Right atrium auricular region (tissue), 2 donors: ENCODE results near the gene NOP56. TPM values are rescaled to one million over a fixed set of nuclear protein-coding genes. Genes with fewer than 3 reads are reported as not detected.

Source experiments
- DNase-seq: peaks from one replicate; pipeline ENCODE4 v3.0.0-alpha.2; 2019; ENCODE audit warnings: low spot score
- H3K27ac ChIP-seq, 2 donors: fragments of 200-600 bp; sonication (generic); 1 replicate in 1 of 2; 2 replicates in 1 of 2; pipeline ENCODE4 v1.5.1; 2016 to 2019
- H3K27me3 ChIP-seq, 2 donors: fragments of 200-600 bp; sonication (generic); one replicate each; pipeline versions ENCODE4 v1.5.1 to v1.6.0; 2017 to 2019
- H3K36me3 ChIP-seq: fragments of 200-600 bp; sonication (generic); one replicate; pipeline ENCODE4 v1.5.1; 2016
- H3K4me1 ChIP-seq, 2 donors: fragments of 200-600 bp; sonication (generic); one replicate each; pipeline versions ENCODE4 v1.5.1 to v1.6.0; 2017 to 2019
- H3K4me3 ChIP-seq, 2 donors: fragments of 200-600 bp; sonication (generic); 1 replicate in 1 of 2; 2 replicates in 1 of 2; pipeline ENCODE4 v1.5.1; 2017 to 2019; ENCODE audit warnings: mild to moderate bottlenecking in 1 of 2, moderate library complexity in 1 of 2
- H3K9me3 ChIP-seq, 2 donors: fragments of 200-600 bp; sonication (generic); one replicate each; pipeline ENCODE4 v1.5.1; 2019
- total RNA-seq, 2 donors: library from RNA; depleted of rRNA; stranded (reverse); fragments of >200 nt; gene quantifications; one replicate each; pipeline ENCODE4 v1.1.0, GENCODE V29; 2016
- TF ChIP-seq, protein P1 (sequence below), 2 donors: fragments of 200-600 bp; sonication (generic); IDR thresholded peaks; one replicate each; pipeline ENCODE4 v1.5.1; 2019; ENCODE audit warnings: antibody characterized with exemption in 2 of 2

NOP56 gene
- total RNA-seq, 2 donors from 2014 or later = 30.9 to 47.1 TPM

DNA sequence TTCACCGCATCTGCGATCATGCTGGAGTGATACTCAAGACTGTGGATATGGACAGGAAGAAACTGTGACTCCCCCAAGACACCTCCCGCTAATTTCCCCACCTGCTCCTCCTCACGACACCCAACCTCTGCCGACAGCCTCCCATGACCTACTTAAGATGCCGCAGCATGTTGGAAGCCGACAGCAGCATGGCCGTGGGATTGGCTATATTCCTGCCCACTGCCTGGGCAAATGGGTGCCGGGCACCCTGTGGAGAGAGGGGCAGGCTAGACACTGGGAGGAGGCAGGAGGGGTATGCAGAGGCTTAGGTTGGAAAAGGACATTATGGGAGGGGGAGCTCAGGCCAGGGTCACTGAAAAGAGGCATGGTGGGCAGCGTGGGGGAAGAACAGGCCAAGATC lies 7.1 kb downstream of the NOP56 start:
- H3K27ac ChIP-seq = no peak overlapping the region
- no peak overlapping the region for H3K4me3 ChIP-seq
- H3K4me1 ChIP-seq = peaks cover 0 to 11% of the 10 kb centered on the region in 2 donors

DNA sequence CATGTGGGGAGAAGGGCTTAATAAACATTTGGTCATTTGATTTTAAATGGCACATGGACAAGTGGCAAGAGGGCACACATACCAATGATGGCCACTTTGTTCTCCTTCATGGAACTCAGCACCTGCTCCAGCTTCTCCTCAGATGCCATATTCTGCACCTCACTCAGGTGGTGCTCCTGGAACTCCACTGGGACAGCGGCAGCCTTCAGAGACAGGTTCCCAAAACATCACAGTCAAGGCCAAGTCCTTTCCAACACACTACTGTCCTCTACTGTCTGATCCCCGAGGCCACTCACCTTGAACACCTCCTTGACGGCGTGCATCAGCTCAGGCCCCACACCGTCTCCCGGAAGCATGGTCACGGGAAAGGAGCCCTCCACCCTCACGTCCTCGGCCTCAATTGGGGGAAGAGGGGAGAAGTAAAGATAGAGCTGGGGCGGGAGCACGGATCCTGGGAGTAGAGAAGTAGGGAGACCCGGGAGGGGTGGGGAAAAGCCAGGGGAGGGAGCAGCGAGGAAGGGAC lies 11.0 kb downstream of the NOP56 start:
- H3K27ac ChIP-seq = peak overlapping the region; percentile 83 to 86
- H3K4me3 ChIP-seq = peak overlapping the region; percentile 71 to 89
- no peaks in the 10 kb centered on the region for H3K9me3 ChIP-seq

More for the DNA sequence above, 7.1 kb downstream of the NOP56 start:
- DNase-seq = no peak
- peaks cover 84% of the 10 kb centered on the region for H3K36me3 ChIP-seq
- H3K27me3 ChIP-seq = no peaks in the 10 kb centered on the region
- H3K9me3 ChIP-seq = no peaks in the 10 kb centered on the region
- TF ChIP-seq, protein P1, sequence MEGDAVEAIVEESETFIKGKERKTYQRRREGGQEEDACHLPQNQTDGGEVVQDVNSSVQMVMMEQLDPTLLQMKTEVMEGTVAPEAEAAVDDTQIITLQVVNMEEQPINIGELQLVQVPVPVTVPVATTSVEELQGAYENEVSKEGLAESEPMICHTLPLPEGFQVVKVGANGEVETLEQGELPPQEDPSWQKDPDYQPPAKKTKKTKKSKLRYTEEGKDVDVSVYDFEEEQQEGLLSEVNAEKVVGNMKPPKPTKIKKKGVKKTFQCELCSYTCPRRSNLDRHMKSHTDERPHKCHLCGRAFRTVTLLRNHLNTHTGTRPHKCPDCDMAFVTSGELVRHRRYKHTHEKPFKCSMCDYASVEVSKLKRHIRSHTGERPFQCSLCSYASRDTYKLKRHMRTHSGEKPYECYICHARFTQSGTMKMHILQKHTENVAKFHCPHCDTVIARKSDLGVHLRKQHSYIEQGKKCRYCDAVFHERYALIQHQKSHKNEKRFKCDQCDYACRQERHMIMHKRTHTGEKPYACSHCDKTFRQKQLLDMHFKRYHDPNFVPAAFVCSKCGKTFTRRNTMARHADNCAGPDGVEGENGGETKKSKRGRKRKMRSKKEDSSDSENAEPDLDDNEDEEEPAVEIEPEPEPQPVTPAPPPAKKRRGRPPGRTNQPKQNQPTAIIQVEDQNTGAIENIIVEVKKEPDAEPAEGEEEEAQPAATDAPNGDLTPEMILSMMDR (IDR thresholded peaks at IDR 0.05) = no peak

DNA sequence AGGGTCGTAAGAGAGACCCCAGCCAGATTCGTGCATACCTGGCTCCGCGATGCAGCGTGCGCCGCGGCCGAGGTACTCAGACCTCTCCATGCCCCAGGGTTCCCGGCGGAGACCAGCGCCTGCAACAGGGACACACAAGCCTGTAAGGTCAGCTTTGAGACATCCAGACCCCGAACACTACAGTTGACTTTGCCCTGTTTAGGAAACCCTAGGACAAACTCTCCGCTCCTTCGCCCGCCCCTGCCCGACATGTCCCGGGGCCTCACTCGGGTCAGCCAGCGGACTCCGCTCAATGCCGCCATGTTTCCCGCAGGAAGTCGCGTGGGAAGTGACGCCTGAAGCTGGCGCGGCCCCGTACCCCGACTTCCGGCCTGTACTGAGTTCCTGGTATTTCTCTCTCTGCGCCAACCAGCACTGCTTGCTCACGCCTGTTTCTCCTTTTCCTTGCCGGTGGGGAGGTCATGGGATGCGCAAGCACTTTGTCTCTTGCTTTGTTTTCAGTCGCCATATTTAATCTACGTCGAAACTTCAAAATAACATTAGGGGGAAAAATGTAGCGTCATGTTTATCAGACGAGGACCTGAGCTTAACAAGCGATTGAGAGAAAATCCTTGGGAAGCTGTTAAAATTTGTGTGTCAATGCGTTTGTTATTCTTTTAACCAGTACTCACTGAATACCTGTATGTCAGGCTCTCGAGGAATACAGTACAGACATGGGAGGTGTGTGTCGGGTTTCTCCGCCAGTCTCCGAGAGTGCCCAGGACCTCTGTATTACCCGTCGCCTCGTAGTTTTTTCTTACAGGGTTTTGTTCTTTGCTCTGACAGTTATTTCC lies 11.7 kb downstream of the NOP56 start, which contains the start of gene IDH3B:
IDH3B (minus strand) TSS at position 330 of the 833 bp plus-strand sequence; CDS start at position 302, 28 bp downstream.
- peaks cover 0 to 14% of the 10 kb centered on the region in 2 donors for H3K4me1 ChIP-seq
- no peaks in the 10 kb centered on the region for H3K27me3 ChIP-seq
- H3K9me3 ChIP-seq = no peaks in the 10 kb centered on the region
- peak; percentile 96 for DNase-seq
- H3K27ac ChIP-seq = peak within 1 kb of the TSS; percentile 83 to 86
- TF ChIP-seq, protein P1 (IDR thresholded peaks at IDR 0.05) = no peak
- H3K4me3 ChIP-seq = peak within 1 kb of the TSS; percentile 71 to 89
- H3K36me3 ChIP-seq = peaks cover 38% of the 10 kb centered on the region

More for the DNA sequence above, 11.0 kb downstream of the NOP56 start:
- no peak for DNase-seq
- Histone ChIP-seq H3K36me3 (peaks cover 45% of the 10 kb centered on the region), H3K4me1 (peaks cover 0 to 14% of the 10 kb centered on the region in 2 donors), H3K27me3 (no peaks in the 10 kb centered on the region)
- TF ChIP-seq, protein P1 (IDR thresholded peaks at IDR 0.05) = no peak

DNA sequence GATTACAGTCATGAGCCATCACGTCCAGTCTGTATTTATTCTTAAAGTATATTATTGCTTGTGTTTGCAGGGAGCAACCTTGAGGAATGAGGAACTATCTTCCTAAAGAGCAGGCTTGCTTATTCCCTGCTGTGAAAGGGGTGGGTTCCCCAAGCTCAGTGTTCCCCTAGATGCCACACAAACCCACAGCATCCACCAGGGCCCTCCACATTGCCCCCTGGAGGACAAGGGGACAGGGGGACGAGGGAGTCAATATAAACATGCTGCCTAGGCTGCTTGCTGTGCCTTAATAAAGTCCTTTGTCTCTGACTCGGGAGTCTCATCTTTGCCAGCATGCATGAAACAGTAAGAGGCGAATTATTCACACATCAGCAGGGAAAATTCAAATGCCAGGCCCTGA lies 19.5 kb downstream of the NOP56 start:
- no peak overlapping the region for H3K4me3 ChIP-seq
- no peak overlapping the region for H3K27ac ChIP-seq
- DNase-seq = no peak
- H3K27me3 ChIP-seq = no peaks in the 10 kb centered on the region
- no peaks in the 10 kb centered on the region for H3K9me3 ChIP-seq
- TF ChIP-seq, protein P1 (IDR thresholded peaks at IDR 0.05) = no peak
- H3K4me1 ChIP-seq = no peaks in the 10 kb centered on the region
- H3K36me3 ChIP-seq = no peaks in the 10 kb centered on the region

DNA sequence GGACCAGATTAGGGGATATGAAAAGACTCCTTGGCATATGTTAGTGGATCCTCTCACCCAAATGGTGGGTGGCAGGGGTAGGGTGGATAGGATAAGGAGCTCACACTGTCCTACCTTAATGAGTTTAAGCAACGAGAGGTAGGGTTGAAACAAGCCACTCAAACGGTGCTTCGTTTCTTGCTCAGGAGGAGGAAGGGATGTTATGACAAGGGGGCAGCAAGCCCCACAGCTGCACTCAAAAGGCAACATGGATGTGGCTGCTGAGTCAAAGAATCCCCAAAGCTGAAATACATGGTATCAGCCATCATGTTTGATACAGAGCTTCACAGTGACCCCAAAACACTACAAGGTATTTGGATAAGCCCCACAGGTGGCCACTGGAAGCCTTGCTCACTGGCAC lies 20.0 kb downstream of the NOP56 start:
- TF ChIP-seq, protein P1 (IDR thresholded peaks at IDR 0.05) = no peak
- no peaks in the 10 kb centered on the region for H3K27me3 ChIP-seq
- no peak for DNase-seq
- H3K9me3 ChIP-seq = no peaks in the 10 kb centered on the region
- no peak overlapping the region for H3K27ac ChIP-seq
- no peak overlapping the region for H3K4me3 ChIP-seq
- H3K36me3 ChIP-seq = no peaks in the 10 kb centered on the region
- H3K4me1 ChIP-seq = no peaks in the 10 kb centered on the region
